Measurements from ENCODE around the gene REEP5. TPM values are rescaled to one million over a fixed set of nuclear protein-coding genes. Genes with fewer than 3 reads are reported as not detected.

Gene REEP5
- total and polyA plus RNA-seq, 2 of the 8 experiments (the other 6 are each of a cell fraction or from before 2014, with no cell fraction given) = 58.3 to 94.3 TPM

- Histone ChIP-seq H2BK15ac (ENCODE audit: low read length) (no peak overlapping the region), H2AK5ac (ENCODE audit: low read depth, low read length) (no peak overlapping the region), H3K23me2 (ENCODE audit: low read depth, low read length) (peaks cover 2% of the 10 kb centered on the region; the same call in 1 of the 2 replicates), H3K56ac (replicated peaks; ENCODE audit: insufficient read length, low read depth, low read length) (no peak overlapping the region), H3K79me2 (ENCODE audit: control insufficient read depth in 1 of 2, insufficient read depth in 2 of 2, low read length in 2 of 2) (no peaks in the 10 kb centered on the region), H3K9ac (replicated peaks in 1 of 4; ENCODE audit: extremely low read depth in 1 of 4, low read depth in 3 of 4, low read length in 3 of 4) (no peak overlapping the region), H3K27ac (ENCODE audit: low read depth, low read length) (no peak overlapping the region), H3K4me2 (ENCODE audit: insufficient read depth in 1 of 2, low read depth in 2 of 2, low read length in 2 of 2) (no peak overlapping the region), H4K5ac (ENCODE audit: insufficient read length, low read depth, low read length) (no peak overlapping the region), H3K14ac (ENCODE audit: insufficient read length) (no peak overlapping the region), H3K23ac (ENCODE audit: insufficient read length) (no peak overlapping the region), H4K91ac (replicated peaks; ENCODE audit: insufficient read length, low read length) (no peak overlapping the region), H3K79me1 (ENCODE audit: low read depth, low read length) (no peaks in the 10 kb centered on the region), H2BK120ac (replicated peaks; ENCODE audit: low read depth, low read length) (no peak overlapping the region), H2BK20ac (ENCODE audit: low read length) (no peak overlapping the region), H3K18ac (ENCODE audit: extremely low read depth, low read length) (no peak overlapping the region), H3K4me1 (replicated peaks in 1 of 4; ENCODE audit: control insufficient read depth in 3 of 4, insufficient read depth in 4 of 4, low read length in 3 of 4) (peaks cover 0 to 6% (median 0%) of the 10 kb centered on the region in 4 experiments; a peak in 2 of 7 replicates), H2AFZ (ENCODE audit: low read length) (no peak overlapping the region), H3K4ac (replicated peaks; ENCODE audit: insufficient read length, low read depth, low read length) (no peak overlapping the region), H3K27me3 (replicated peaks in 1 of 4; ENCODE audit: control insufficient read depth in 3 of 4, extremely low read depth in 1 of 4, insufficient read depth in 3 of 4, low read length in 3 of 4) (no peaks in the 10 kb centered on the region), H3K4me3 (ENCODE audit: extremely low read depth in 1 of 4, insufficient read depth in 2 of 4, low read depth in 3 of 4, low read length in 4 of 4) (no peak overlapping the region), H3K9me3 (ENCODE audit: insufficient read depth in 2 of 2, low read depth in 1 of 2, low read length in 1 of 2) (peaks cover 3 to 9% of the 10 kb centered on the region in 2 experiments; a peak in 3 of 4 replicates), H3K36me3 (ENCODE audit: control insufficient read depth in 2 of 4, insufficient read depth in 4 of 4, low read length in 3 of 4) (no peaks in the 10 kb centered on the region), H4K8ac (ENCODE audit: extremely low read depth, insufficient read depth, low read length) (no peak overlapping the region), H2BK5ac (ENCODE audit: low read depth, low read length) (no peak overlapping the region), H4K20me1 (replicated peaks in 1 of 2; ENCODE audit: control insufficient read depth in 1 of 2, insufficient read depth in 2 of 2, low read length in 2 of 2) (no peaks in the 10 kb centered on the region), H2BK12ac (ENCODE audit: low read depth, low read length) (no peak overlapping the region)
- TF ChIP-seq YY1 (IDR thresholded peaks at IDR 0.05; ENCODE audit: low read depth, low read length) = no peak
- no peak for TF ChIP-seq KDM1A (IDR thresholded peaks at IDR 0.05; ENCODE audit: borderline replicate concordance, low read length)
- DNase-seq (ENCODE audit: low read depth in 1 of 2, low spot score in 2 of 2) = no peak
- no peak for FAIRE-seq
- WGBS, 2 experiments (ENCODE audit: extremely low coverage in 1 of 2, insufficient coverage in 1 of 2, insufficient read length in 1 of 2, insufficient replicate concordance in 2 of 2, low coverage in 1 of 2, low lambda C conversion rate in 2 of 2, missing lambda C conversion rate in 1 of 2) = 86% methylated on average over 3 of the region's 3 CpGs; no CpG with 5 or more reads in 1 of the 2 experiments
- POLR2A ChIA-PET (ENCODE audit: partially characterized antibody) = interaction anchor here (1.2 kb wide), 1 partner anchor 20 kb away, joined by 4 read pairs; the partner anchor contains the start of gene DCP2
- CTCF ChIA-PET (ENCODE audit: partially characterized antibody) = interaction anchor here (0.6 kb wide), 1 partner anchor 40 kb away, joined by 4 read pairs; no protein-coding TSS in a partner anchor
Observed at GRCh38 chr5:112956606-112957005, 34.6 kb upstream of the REEP5 start.
